Transverse colon (tissue), 4 donors: ENCODE data around the gene SLC34A1. TPM values are rescaled to one million over a fixed set of nuclear protein-coding genes. Genes with fewer than 3 reads are reported as not detected.
"Not testable (repeated sequence)": the region's sequence is repeated elsewhere in the genome, so short reads cannot be mapped to it uniquely, and the experiment has no call there.

Experiments
- DNase-seq: peaks from one replicate; pipeline ENCODE4 v3.0.0-alpha.2; 2019
- H3K27ac ChIP-seq, 4 donors: fragments of 200-600 bp; sonication (generic); 2 replicates each; pipeline ENCODE4 v1.5.1; 2016 to 2018; ENCODE audit warnings: inconsistent platforms in 4 of 4
- H3K27me3 ChIP-seq: fragments of 200-600 bp; sonication (generic); 2 replicates; pipeline ENCODE4 v1.5.1; 2017; ENCODE audit warnings: inconsistent platforms
- H3K36me3 ChIP-seq, 4 donors: fragments of 200-600 bp; sonication (generic); 2 replicates each; pipeline ENCODE4 v1.5.1; 2017 to 2019; ENCODE audit warnings: inconsistent platforms in 4 of 4
- H3K4me1 ChIP-seq, 4 donors: fragments of 200-600 bp; sonication (generic); 2 replicates each; pipeline ENCODE4 v1.5.1; 2017 to 2020; ENCODE audit warnings: inconsistent platforms in 4 of 4
- H3K4me3 ChIP-seq, 4 donors: fragments of 200-600 bp; sonication (generic); 1 replicate in 1 of 4; 2 replicates in 3 of 4; pipeline versions ENCODE4 v1.5.1 to v1.6.1; 2017 to 2019; ENCODE audit warnings: inconsistent platforms in 4 of 4
- H3K9me3 ChIP-seq, 2 donors: fragments of 200-600 bp; sonication (generic); 2 replicates each; pipeline ENCODE4 v1.5.1; 2017 to 2019; ENCODE audit warnings: inconsistent platforms in 2 of 2
- EP300 ChIP-seq: sonication (generic); formaldehyde crosslinking; IDR thresholded peaks from one replicate; pipeline ENCODE4 v1.6.1; 2017; ENCODE audit warnings: antibody characterized with exemption, low read depth
- POLR2A ChIP-seq: fragments of 450-650 bp; IDR thresholded peaks from one replicate; pipeline ENCODE4 v1.6.1; 2016; ENCODE audit warnings: antibody characterized with exemption, mild to moderate bottlenecking, moderate library complexity
- POLR2AphosphoS5 ChIP-seq, 3 donors: sonication (generic); formaldehyde crosslinking; IDR thresholded peaks; one replicate each; pipeline ENCODE4 v1.6.1; 2016; ENCODE audit warnings: antibody characterized with exemption in 3 of 3
- WGBS, 2 donors: methylation state at CpG; one replicate each; pipeline ENCODE4 v1.1.5; 2018; ENCODE audit warnings: low coverage in 1 of 2; 5-methylcytosine and 5-hydroxymethylcytosine counted together
- in situ Hi-C, 4 donors: fragments of 200-750 bp; cut with MboI; loops; one replicate each; pipeline versions ENCODE4 v1.15.0 to v1.15.1; 2017; ENCODE audit warnings: low sequenced_read_pairs in 3 of 4, low pct_ligation_motif_present in 1 of 4, low pct_unique_long_range_greater_than_20kb in 1 of 4
- intact Hi-C: fragments of 100-400 bp; cut with DNase I; formaldehyde crosslinking; loops from one replicate; pipeline ENCODE4 v1.15.1; 2023; ENCODE audit warnings: low total_unique reads
- total RNA-seq, 4 donors: library from RNA; depleted of rRNA; stranded (reverse); fragments of >200 nt; gene quantifications; one replicate each; pipeline ENCODE4 v1.1.0, GENCODE V29; 2016
- TF ChIP-seq, protein P1 (sequence below), 5 experiments: fragments of 200-600 bp in 3 of 5; fragments of 450-650 bp in 2 of 5; sonication (generic) in 3 of 5; IDR thresholded peaks; 1 replicate in 2 of 5; 2 replicates in 3 of 5; pipeline ENCODE4 v1.5.1; 2016 to 2017; ENCODE audit warnings: antibody characterized with exemption in 5 of 5, inconsistent platforms in 3 of 5, mild to moderate bottlenecking in 2 of 5, moderate library complexity in 1 of 5

SLC34A1 gene
- total RNA-seq, 4 donors from 2014 or later, result 0.55 TPM; not detected in 3

GRCh38 chr5:177372034-177372896, 12.0 kb upstream of the SLC34A1 start:
- DNase-seq, result no peak
- H3K9me3 ChIP-seq, result no peaks in the 10 kb centered on the region
- TF ChIP-seq EP300 (no peak), POLR2AphosphoS5 (IDR thresholded peaks at IDR 0.05) (no peak)
- in situ Hi-C loops, result no loop called here
- no peak overlapping the region for H3K4me3 ChIP-seq
- H3K4me1 ChIP-seq, result peaks cover 10 to 20% (median 14%) of the 10 kb centered on the region in 4 donors
- WGBS, 2 donors, result 87% methylated on average over 11 of the region's 12 CpGs; no CpG with 5 or more reads in 1 of the 2 donors
- H3K36me3 ChIP-seq, result no peaks in the 10 kb centered on the region
- intact Hi-C loops, result no loop called here
- no peaks in the 10 kb centered on the region for H3K27me3 ChIP-seq
- peak overlapping the region in 2 of 4 donors; percentile 3 to 14 for H3K27ac ChIP-seq

GRCh38 chr5:177372910-177373309, 11.3 kb upstream of the SLC34A1 start:
- Histone ChIP-seq H3K27me3 (no peaks in the 10 kb centered on the region), H3K27ac (peak overlapping the region in 2 of 4 donors; percentile 3 to 21), H3K4me3 (no peak overlapping the region), H3K4me1 (peaks cover 4 to 13% (median 8%) of the 10 kb centered on the region in 4 donors), H3K9me3 (no peaks in the 10 kb centered on the region), H3K36me3 (no peaks in the 10 kb centered on the region)
- intact Hi-C loops (no loop called here), in situ Hi-C loops (no loop called here)
- WGBS, 2 donors, result 94 to 100% methylated on average over 5 to 6 of the region's 6 CpGs
- DNase-seq, result no peak
- TF ChIP-seq, protein P1, sequence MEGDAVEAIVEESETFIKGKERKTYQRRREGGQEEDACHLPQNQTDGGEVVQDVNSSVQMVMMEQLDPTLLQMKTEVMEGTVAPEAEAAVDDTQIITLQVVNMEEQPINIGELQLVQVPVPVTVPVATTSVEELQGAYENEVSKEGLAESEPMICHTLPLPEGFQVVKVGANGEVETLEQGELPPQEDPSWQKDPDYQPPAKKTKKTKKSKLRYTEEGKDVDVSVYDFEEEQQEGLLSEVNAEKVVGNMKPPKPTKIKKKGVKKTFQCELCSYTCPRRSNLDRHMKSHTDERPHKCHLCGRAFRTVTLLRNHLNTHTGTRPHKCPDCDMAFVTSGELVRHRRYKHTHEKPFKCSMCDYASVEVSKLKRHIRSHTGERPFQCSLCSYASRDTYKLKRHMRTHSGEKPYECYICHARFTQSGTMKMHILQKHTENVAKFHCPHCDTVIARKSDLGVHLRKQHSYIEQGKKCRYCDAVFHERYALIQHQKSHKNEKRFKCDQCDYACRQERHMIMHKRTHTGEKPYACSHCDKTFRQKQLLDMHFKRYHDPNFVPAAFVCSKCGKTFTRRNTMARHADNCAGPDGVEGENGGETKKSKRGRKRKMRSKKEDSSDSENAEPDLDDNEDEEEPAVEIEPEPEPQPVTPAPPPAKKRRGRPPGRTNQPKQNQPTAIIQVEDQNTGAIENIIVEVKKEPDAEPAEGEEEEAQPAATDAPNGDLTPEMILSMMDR (IDR thresholded peaks at IDR 0.05), result no peak
- no peak for TF ChIP-seq POLR2A
- no peak for TF ChIP-seq EP300
- no peak for TF ChIP-seq POLR2AphosphoS5 (IDR thresholded peaks at IDR 0.05)

DNA sequence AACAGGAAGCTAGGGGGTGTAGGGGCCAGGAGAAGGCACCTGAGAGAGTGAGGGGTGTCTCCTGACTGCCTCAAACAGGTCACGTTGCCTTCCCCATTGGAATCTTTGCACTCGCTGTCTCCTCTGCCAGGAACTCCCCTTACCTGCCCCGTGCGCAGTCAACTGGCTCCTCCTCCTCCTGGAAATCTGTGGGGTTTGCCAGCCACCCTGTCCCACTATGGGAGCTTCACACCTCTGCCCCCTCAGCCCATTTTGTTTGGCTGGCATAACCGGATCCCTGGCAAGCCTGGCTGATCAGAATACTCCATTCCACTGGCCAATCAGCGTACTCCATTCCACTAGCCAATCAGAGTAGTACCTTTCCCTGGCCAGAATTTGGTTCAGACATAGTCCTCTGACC, 10.4 kb upstream of the SLC34A1 start:
- Histone ChIP-seq H3K4me3 (no peak overlapping the region), H3K36me3 (no peaks in the 10 kb centered on the region), H3K4me1 (peaks cover 3 to 13% (median 8%) of the 10 kb centered on the region in 4 donors), H3K27me3 (no peaks in the 10 kb centered on the region), H3K27ac (no peak overlapping the region), H3K9me3 (no peaks in the 10 kb centered on the region)
- DNase-seq, result no peak
- TF ChIP-seq EP300, result no peak
- no peak for TF ChIP-seq POLR2AphosphoS5 (IDR thresholded peaks at IDR 0.05)
- no peak for TF ChIP-seq POLR2A
- TF ChIP-seq, protein P1 (IDR thresholded peaks at IDR 0.05), result no peak
- intact Hi-C loops (no loop called here), in situ Hi-C loops (no loop called here)
- 60 to 70% methylated on average over 2 to 6 of the region's 6 CpGs for WGBS, 2 donors

DNA sequence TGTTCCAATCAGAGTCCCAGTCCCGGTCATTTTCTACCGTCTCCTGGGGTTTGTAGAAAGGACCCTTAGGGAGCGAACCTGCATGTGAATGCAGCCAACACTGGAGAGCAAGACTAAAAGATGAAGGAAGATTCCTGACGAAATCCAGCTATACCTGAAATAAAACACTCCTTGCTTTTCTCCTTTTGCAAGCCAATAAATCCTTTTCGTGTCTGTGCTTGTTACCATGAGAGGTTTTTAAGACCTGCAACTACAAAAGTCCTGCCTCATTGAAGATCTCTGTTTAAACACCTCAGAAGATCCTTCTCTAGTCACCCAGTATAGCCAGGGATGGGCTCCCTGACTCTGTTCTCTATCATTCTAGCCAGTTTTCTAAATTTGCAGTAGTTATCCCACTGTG, 10.0 kb upstream of the SLC34A1 start:
- no peak overlapping the region for H3K27ac ChIP-seq
- in situ Hi-C loops, result no loop called here
- intact Hi-C loops, result no loop called here

GRCh38 chr5:177375516-177375915, 8.7 kb upstream of the SLC34A1 start:
- intact Hi-C loops, result not testable (repeated sequence)

More for the DNA sequence above, 10.0 kb upstream of the SLC34A1 start:
- TF ChIP-seq POLR2AphosphoS5 (IDR thresholded peaks at IDR 0.05), result no peak
- TF ChIP-seq, protein P1 (IDR thresholded peaks at IDR 0.05), result no peak
- no peak for TF ChIP-seq POLR2A
- no peak for TF ChIP-seq EP300
- Histone ChIP-seq H3K9me3 (no peaks in the 10 kb centered on the region), H3K4me3 (no peak overlapping the region), H3K36me3 (no peaks in the 10 kb centered on the region), H3K4me1 (peaks cover 3 to 13% (median 8%) of the 10 kb centered on the region in 4 donors), H3K27me3 (no peaks in the 10 kb centered on the region)
- WGBS, 2 donors, result 75 to 85% methylated on average over 2 to 5 of the region's 5 CpGs
- no peak for DNase-seq

More at GRCh38 chr5:177375516-177375915, 8.7 kb upstream of the SLC34A1 start:
- H3K9me3 ChIP-seq, H3K36me3 ChIP-seq, H3K27me3 ChIP-seq, H3K27ac ChIP-seq, H3K4me3 ChIP-seq, DNase-seq: not testable (repeated sequence)
- WGBS, 2 donors, result 69 to 83% methylated on average over 2 to 5 of the region's 5 CpGs
- in situ Hi-C loops, result loop anchor here in 1 of 4 donors (25.0 kb wide), 1 partner anchor 137 kb away; the partner anchor contains the start of genes DDX41 and DOK3
- peaks cover under 1 to 13% (median 5%) of the 10 kb centered on the region in 4 donors for H3K4me1 ChIP-seq
